Endothelial cell (in vitro differentiated cells): ENCODE results near the gene IRAK2. TPM values are rescaled to one million over a fixed set of nuclear protein-coding genes. Genes with fewer than 3 reads are reported as not detected.

ENCODE experiments used
- DNase-seq: peaks from one replicate; pipeline ENCODE4 v3.0.0; 2021; ENCODE audit warnings: low spot score
- H3K27ac Mint-ChIP-seq: one replicate; pipeline ENCODE4 v1.8.0; 2021; ENCODE audit warnings: mixed read lengths, inconsistent platforms; ENCODE audit not compliant: unreplicated experiment
- H3K27me3 Mint-ChIP-seq: one replicate; pipeline ENCODE4 v1.8.0; 2021; ENCODE audit warnings: mild to moderate bottlenecking, moderate library complexity, mixed read lengths, inconsistent platforms; ENCODE audit not compliant: unreplicated experiment
- H3K36me3 Mint-ChIP-seq: one replicate; pipeline ENCODE4 v1.8.0; 2021; ENCODE audit warnings: mild to moderate bottlenecking, low read depth, mixed read lengths, inconsistent platforms; ENCODE audit not compliant: unreplicated experiment
- H3K4me1 Mint-ChIP-seq: one replicate; pipeline ENCODE4 v1.8.0; 2021; ENCODE audit warnings: mild to moderate bottlenecking, mixed read lengths, inconsistent platforms; ENCODE audit not compliant: unreplicated experiment
- H3K4me3 Mint-ChIP-seq: one replicate; pipeline ENCODE4 v1.8.0; 2021; ENCODE audit warnings: mild to moderate bottlenecking, mixed read lengths, inconsistent platforms; ENCODE audit not compliant: unreplicated experiment
- H3K9me3 Mint-ChIP-seq: one replicate; pipeline ENCODE4 v1.8.0; 2021; ENCODE audit warnings: mixed read lengths, inconsistent platforms; ENCODE audit not compliant: unreplicated experiment
- CTCF ChIP-seq: fragments of 200-600 bp; sonication (generic); IDR thresholded peaks from one replicate; pipeline ENCODE4 v1.5.0; 2021; ENCODE audit warnings: antibody characterized with exemption; ENCODE audit not compliant: unreplicated experiment
- total RNA-seq: library from RNA; stranded (reverse); fragmentation: NEBNext Ultra II Directional; extraction: Animal tissue kit (Norgen Biotek cat#: 25700); gene quantifications from one replicate; pipeline ENCODE4 v1.2.1, GENCODE V29; 2021; ENCODE audit not compliant: unreplicated experiment

The IRAK2 gene
- total RNA-seq, 1 donor from 2014 or later: 1.1 TPM

DNA sequence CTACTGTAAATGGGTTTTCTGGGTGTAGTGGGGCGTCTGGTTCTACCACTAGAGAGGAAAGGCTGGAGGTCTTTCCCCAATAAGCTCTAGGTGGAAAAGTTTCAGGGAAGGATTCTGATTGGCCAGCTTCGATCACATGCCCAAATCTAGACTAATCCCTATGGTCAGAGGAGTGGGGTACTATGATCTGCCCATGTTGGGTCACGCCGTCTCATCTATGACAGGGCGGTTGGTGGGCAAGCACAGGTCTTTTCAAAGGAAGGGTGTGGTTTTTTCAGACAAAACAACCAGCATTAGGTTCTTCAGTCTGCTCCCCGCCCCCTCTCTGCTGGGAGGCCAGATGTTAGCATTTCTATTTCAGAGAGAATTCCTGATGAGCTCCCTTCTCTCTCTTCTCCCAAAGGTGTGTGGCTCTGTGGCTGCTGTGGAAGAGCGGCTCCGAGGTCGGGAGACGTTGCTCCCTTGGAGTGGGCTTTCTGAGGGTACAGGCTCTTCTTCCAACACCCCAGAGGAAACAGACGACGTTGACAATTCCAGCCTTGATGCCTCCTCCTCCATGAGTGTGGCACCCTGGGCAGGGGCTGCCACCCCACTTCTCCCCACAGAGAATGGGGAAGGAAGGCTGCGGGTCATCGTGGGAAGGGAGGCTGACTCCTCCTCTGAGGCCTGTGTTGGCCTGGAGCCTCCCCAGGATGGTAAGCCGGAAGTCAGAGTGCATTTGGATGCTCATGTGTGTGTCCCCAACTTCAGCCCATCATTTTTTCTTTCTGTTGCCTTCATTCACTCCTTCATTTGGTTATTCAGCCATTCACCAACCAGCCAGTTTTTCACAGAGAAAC, 73.8 kb downstream of the IRAK2 start:
- peak overlapping the region; percentile 25 for H3K4me3 Mint-ChIP-seq
- H3K27ac Mint-ChIP-seq: peak overlapping the region; percentile 22
- H3K9me3 Mint-ChIP-seq: no peaks in the 10 kb centered on the region
- TF ChIP-seq CTCF: no peak
- H3K36me3 Mint-ChIP-seq: peaks cover 17% of the 10 kb centered on the region
- no peaks in the 10 kb centered on the region for H3K4me1 Mint-ChIP-seq
- DNase-seq: no peak
- peaks cover 4% of the 10 kb centered on the region for H3K27me3 Mint-ChIP-seq

DNA sequence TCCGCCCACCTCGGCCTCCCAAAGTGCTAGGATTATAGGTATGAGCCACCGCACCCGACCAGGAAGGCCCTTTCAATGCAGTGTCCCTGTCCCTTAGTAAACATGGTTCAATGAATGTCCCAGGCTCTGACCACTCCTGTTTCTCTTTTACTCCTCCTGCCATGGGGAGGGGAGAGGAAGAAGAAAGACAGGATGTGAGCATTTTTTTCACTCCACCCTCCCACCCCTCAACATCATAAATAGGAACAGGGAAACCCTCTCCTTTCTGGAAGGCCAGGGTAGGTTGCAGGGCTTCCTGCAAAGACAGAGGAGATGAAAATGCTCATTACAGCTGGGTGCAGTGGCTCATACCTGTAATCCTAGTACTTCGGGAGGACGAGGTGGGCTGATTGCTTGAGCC, 76.1 kb downstream of the IRAK2 start:
- H3K4me1 Mint-ChIP-seq: no peaks in the 10 kb centered on the region
- peaks cover 4% of the 10 kb centered on the region for H3K27me3 Mint-ChIP-seq
- no peak overlapping the region for H3K27ac Mint-ChIP-seq
- peaks cover 14% of the 10 kb centered on the region for H3K36me3 Mint-ChIP-seq
- no peak for DNase-seq
- no peaks in the 10 kb centered on the region for H3K9me3 Mint-ChIP-seq
- TF ChIP-seq CTCF: no peak
- H3K4me3 Mint-ChIP-seq: no peak overlapping the region

GRCh38 chr3:10242182-10243065, 77.7 kb downstream of the IRAK2 start:
- peaks cover 2% of the 10 kb centered on the region for H3K27me3 Mint-ChIP-seq
- TF ChIP-seq CTCF: no peak
- no peaks in the 10 kb centered on the region for H3K4me1 Mint-ChIP-seq
- H3K9me3 Mint-ChIP-seq: peaks cover 4% of the 10 kb centered on the region
- no peak overlapping the region for H3K4me3 Mint-ChIP-seq
- no peak for DNase-seq
- H3K36me3 Mint-ChIP-seq: peaks cover 15% of the 10 kb centered on the region
- H3K27ac Mint-ChIP-seq: no peak overlapping the region

GRCh38 chr3:10244009-10244408, 79.3 kb downstream of the IRAK2 start:
- H3K4me1 Mint-ChIP-seq: peaks cover 5% of the 10 kb centered on the region
- H3K9me3 Mint-ChIP-seq: peaks cover 4% of the 10 kb centered on the region
- no peak overlapping the region for H3K4me3 Mint-ChIP-seq
- no peak overlapping the region for H3K27ac Mint-ChIP-seq
- H3K36me3 Mint-ChIP-seq: peaks cover 6% of the 10 kb centered on the region
- no peak for TF ChIP-seq CTCF
- no peak for DNase-seq
- peaks cover 3% of the 10 kb centered on the region for H3K27me3 Mint-ChIP-seq
